BLaER1 treated with 17β-estradiol and CSF1 and Interleukin-3, amounts not matched to agents 10 nM and 100 nM (cell line): Measurements from ENCODE around the gene NCBP2.

Experiments used
- H3K27ac ChIP-seq, 11 experiments: shearing (Covaris generic); formaldehyde crosslinking; 2 replicates each; pipeline ENCODE4 v1.8.1; 2022
- H3K27me3 ChIP-seq, 11 experiments: shearing (Covaris generic); formaldehyde crosslinking; 2 replicates each; pipeline ENCODE4 v1.8.1; 2022
- H3K36me3 ChIP-seq, 11 experiments: shearing (Covaris generic); formaldehyde crosslinking; 2 replicates each; pipeline ENCODE4 v1.8.1; 2022
- H3K4me1 ChIP-seq, 10 experiments: shearing (Covaris generic); formaldehyde crosslinking; 2 replicates each; pipeline ENCODE4 v1.8.1; 2022
- H3K4me2 ChIP-seq, 11 experiments: shearing (Covaris generic); formaldehyde crosslinking; 2 replicates each; pipeline ENCODE4 v1.8.1; 2022
- H3K4me3 ChIP-seq, 10 experiments: shearing (Covaris generic); formaldehyde crosslinking; 2 replicates each; pipeline ENCODE4 v1.8.1; 2022
- H3K9ac ChIP-seq, 11 experiments: shearing (Covaris generic); formaldehyde crosslinking; 2 replicates each; pipeline ENCODE4 v1.8.1; 2022
- H3K9me3 ChIP-seq, 11 experiments: shearing (Covaris generic); formaldehyde crosslinking; replicated peaks in 1 of 11; 2 replicates each; pipeline ENCODE4 v1.8.1; 2022
- H4K20me1 ChIP-seq, 11 experiments: shearing (Covaris generic); formaldehyde crosslinking; 2 replicates each; pipeline ENCODE4 v1.8.1; 2022
- Cebpa-rat ChIP-seq, 11 experiments: shearing (Covaris generic); IDR thresholded peaks; 2 replicates each; pipeline ENCODE4 v1.8.1; 2022

Gene NCBP2

GRCh38 chr3:196938124-196938523, 4.2 kb downstream of the NCBP2 start:
- H3K4me1 ChIP-seq, result peaks cover 35 to 56% (median 42%) of the 10 kb centered on the region in 10 experiments
- H3K9ac ChIP-seq, result peak overlapping the region in 7 of 11 experiments; percentile 2 to 99 (median 96); a peak in 8 of 22 replicates
- H3K4me3 ChIP-seq, result peak overlapping the region in 3 of 10 experiments; percentile 94 to 99 (median 96); a peak in 4 of 20 replicates
- H3K27me3 ChIP-seq, result no peaks in the 10 kb centered on the region
- peak overlapping the region; percentile 90 to 98 (median 95); a peak in 21 of 22 replicates for H3K4me2 ChIP-seq
- peaks cover 52 to 69% (median 61%) of the 10 kb centered on the region in 11 experiments for H3K36me3 ChIP-seq
- H4K20me1 ChIP-seq, result peaks cover 6 to 75% (median 43%) of the 10 kb centered on the region in 11 experiments; a peak in 18 of 22 replicates
- TF ChIP-seq Cebpa-rat (IDR thresholded peaks at IDR 0.05), result no peak
- no peaks in the 10 kb centered on the region for H3K9me3 ChIP-seq
- peak overlapping the region in 6 of 11 experiments; percentile 78 to 97 (median 94); a peak in 12 of 22 replicates for H3K27ac ChIP-seq

- no peak overlapping the region for H3K4me3 ChIP-seq
- H3K27ac ChIP-seq, result no peak overlapping the region
- no peak overlapping the region for H3K4me2 ChIP-seq
- H4K20me1 ChIP-seq, result peaks cover 6 to 68% (median 40%) of the 10 kb centered on the region in 11 experiments; a peak in 18 of 22 replicates
- H3K4me1 ChIP-seq, result peaks cover 50 to 74% (median 60%) of the 10 kb centered on the region in 10 experiments
- H3K9me3 ChIP-seq, result no peaks in the 10 kb centered on the region
- no peaks in the 10 kb centered on the region for H3K27me3 ChIP-seq
- 0 out of 22 replicates have a peak overlapping the region, but pooled peaks of 1 of the 11 experiments have one; percentile 9 for H3K9ac ChIP-seq
- peaks cover 70 to 87% (median 79%) of the 10 kb centered on the region in 11 experiments for H3K36me3 ChIP-seq
- no peak for TF ChIP-seq Cebpa-rat (IDR thresholded peaks at IDR 0.05)
These were observed 6.0 kb downstream of the NCBP2 start for GRCh38 chr3:196936288-196936687.

- Histone ChIP-seq H3K9ac (peak overlapping the region in 1 of 11 experiments; percentile 8; a peak in 1 of 22 replicates), H3K4me3 (no peak overlapping the region), H3K36me3 (peaks cover 77 to 100% (median 94%) of the 10 kb centered on the region in 11 experiments), H3K9me3 (no peaks in the 10 kb centered on the region), H3K27ac (0 out of 22 replicates have a peak overlapping the region, but pooled peaks of 1 of the 11 experiments have one; percentile 10), H3K27me3 (no peaks in the 10 kb centered on the region), H3K4me1 (peaks cover 37 to 67% (median 53%) of the 10 kb centered on the region in 10 experiments), H3K4me2 (peak overlapping the region in 9 of 11 experiments; percentile 16 to 82 (median 57); a peak in 10 of 22 replicates), H4K20me1 (peaks cover 0 to 35% (median 9%) of the 10 kb centered on the region in 11 experiments; a peak in 13 of 22 replicates)
- no peak for TF ChIP-seq Cebpa-rat (IDR thresholded peaks at IDR 0.05)
These were observed 9.7 kb downstream of the NCBP2 start for GRCh38 chr3:196932600-196932999.

- H3K9me3 ChIP-seq, result no peaks in the 10 kb centered on the region
- peak overlapping the region in 1 of 10 experiments; percentile 27; a peak in 1 of 20 replicates for H3K4me3 ChIP-seq
- H3K27me3 ChIP-seq, result no peaks in the 10 kb centered on the region
- H4K20me1 ChIP-seq, result peaks cover 0 to 29% (median 8%) of the 10 kb centered on the region in 11 experiments; a peak in 9 of 22 replicates
- peak overlapping the region in 2 of 11 experiments; percentile 8 to 42; a peak in 1 of 22 replicates for H3K9ac ChIP-seq
- peak overlapping the region in 3 of 11 experiments; percentile 8 to 27 (median 10); a peak in 1 of 22 replicates for H3K27ac ChIP-seq
- peak overlapping the region in 9 of 11 experiments; percentile 16 to 82 (median 57); a peak in 19 of 22 replicates for H3K4me2 ChIP-seq
- TF ChIP-seq Cebpa-rat (IDR thresholded peaks at IDR 0.05), result no peak
- peaks cover 71 to 99% (median 88%) of the 10 kb centered on the region in 11 experiments for H3K36me3 ChIP-seq
- peaks cover 43 to 67% (median 55%) of the 10 kb centered on the region in 10 experiments for H3K4me1 ChIP-seq
These were observed 10.3 kb downstream of the NCBP2 start for GRCh38 chr3:196931828-196932587.

GRCh38 chr3:196931157-196931556, 11.2 kb downstream of the NCBP2 start:
- Histone ChIP-seq H3K9ac (peak overlapping the region in 4 of 11 experiments; percentile 0 to 42 (median 20); a peak in 1 of 22 replicates), H4K20me1 (peaks cover 0 to 22% (median 7%) of the 10 kb centered on the region in 11 experiments; a peak in 8 of 22 replicates), H3K27me3 (no peaks in the 10 kb centered on the region), H3K4me2 (peak overlapping the region; percentile 16 to 82 (median 54); a peak in 19 of 22 replicates), H3K4me3 (peak overlapping the region in 1 of 10 experiments; percentile 27; a peak in 1 of 20 replicates), H3K36me3 (peaks cover 63 to 91% (median 79%) of the 10 kb centered on the region in 11 experiments), H3K27ac (peak overlapping the region in 2 of 11 experiments; percentile 5 to 10; a peak in 2 of 22 replicates), H3K9me3 (no peaks in the 10 kb centered on the region), H3K4me1 (peaks cover 49 to 76% (median 60%) of the 10 kb centered on the region in 10 experiments)
- TF ChIP-seq Cebpa-rat (IDR thresholded peaks at IDR 0.05), result no peak

GRCh38 chr3:196927571-196928453, 14.5 kb downstream of the NCBP2 start:
- H3K4me3 ChIP-seq, result peak overlapping the region in 3 of 10 experiments; percentile 13 to 29 (median 25); a peak in 3 of 20 replicates
- peak overlapping the region; percentile 40 to 82 (median 66) for H3K4me2 ChIP-seq
- TF ChIP-seq Cebpa-rat (IDR thresholded peaks at IDR 0.05), result no peak
- H3K36me3 ChIP-seq, result peaks cover 38 to 86% (median 75%) of the 10 kb centered on the region in 11 experiments
- H3K27me3 ChIP-seq, result no peaks in the 10 kb centered on the region
- peaks cover 47 to 75% (median 56%) of the 10 kb centered on the region in 10 experiments for H3K4me1 ChIP-seq
- H3K27ac ChIP-seq, result peak overlapping the region in 9 of 11 experiments; percentile 25 to 64 (median 35); a peak in 16 of 22 replicates
- no peaks in the 10 kb centered on the region for H3K9me3 ChIP-seq
- peak overlapping the region in 3 of 11 experiments; percentile 41 to 51 (median 46); a peak in 3 of 22 replicates for H3K9ac ChIP-seq
- H4K20me1 ChIP-seq, result peaks cover 0 to 10% (median 0%) of the 10 kb centered on the region in 11 experiments; a peak in 5 of 22 replicates

GRCh38 chr3:196920733-196921132, 21.6 kb downstream of the NCBP2 start:
- Histone ChIP-seq H3K36me3 (peaks cover 37 to 88% (median 71%) of the 10 kb centered on the region in 11 experiments), H3K4me2 (peak overlapping the region in 5 of 11 experiments; percentile 10 to 72 (median 51); a peak in 11 of 22 replicates), H3K9ac (no peak overlapping the region), H4K20me1 (no peaks in the 10 kb centered on the region), H3K27ac (peak overlapping the region in 6 of 11 experiments; percentile 33 to 65 (median 43); a peak in 9 of 22 replicates), H3K27me3 (no peaks in the 10 kb centered on the region), H3K9me3 (peaks cover 17 to 25% (median 23%) of the 10 kb centered on the region in 11 experiments), H3K4me1 (peaks cover 0 to 44% (median 6%) of the 10 kb centered on the region in 10 experiments; a peak in 12 of 20 replicates), H3K4me3 (no peak overlapping the region)
- TF ChIP-seq Cebpa-rat (IDR thresholded peaks at IDR 0.05), result peak in 1 of 11 experiments; percentile 34; a peak in 1 of 22 replicates
